ENCODE measurements around the gene ITIH4. TPM values are rescaled to one million over a fixed set of nuclear protein-coding genes. Genes with fewer than 3 reads are reported as not detected.

Gene ITIH4
- total and polyA plus RNA-seq, 2 of the 13 experiments (the other 11 are each of a cell fraction or from before 2014, with no cell fraction given), result 2.7 to 5.3 TPM

DNA sequence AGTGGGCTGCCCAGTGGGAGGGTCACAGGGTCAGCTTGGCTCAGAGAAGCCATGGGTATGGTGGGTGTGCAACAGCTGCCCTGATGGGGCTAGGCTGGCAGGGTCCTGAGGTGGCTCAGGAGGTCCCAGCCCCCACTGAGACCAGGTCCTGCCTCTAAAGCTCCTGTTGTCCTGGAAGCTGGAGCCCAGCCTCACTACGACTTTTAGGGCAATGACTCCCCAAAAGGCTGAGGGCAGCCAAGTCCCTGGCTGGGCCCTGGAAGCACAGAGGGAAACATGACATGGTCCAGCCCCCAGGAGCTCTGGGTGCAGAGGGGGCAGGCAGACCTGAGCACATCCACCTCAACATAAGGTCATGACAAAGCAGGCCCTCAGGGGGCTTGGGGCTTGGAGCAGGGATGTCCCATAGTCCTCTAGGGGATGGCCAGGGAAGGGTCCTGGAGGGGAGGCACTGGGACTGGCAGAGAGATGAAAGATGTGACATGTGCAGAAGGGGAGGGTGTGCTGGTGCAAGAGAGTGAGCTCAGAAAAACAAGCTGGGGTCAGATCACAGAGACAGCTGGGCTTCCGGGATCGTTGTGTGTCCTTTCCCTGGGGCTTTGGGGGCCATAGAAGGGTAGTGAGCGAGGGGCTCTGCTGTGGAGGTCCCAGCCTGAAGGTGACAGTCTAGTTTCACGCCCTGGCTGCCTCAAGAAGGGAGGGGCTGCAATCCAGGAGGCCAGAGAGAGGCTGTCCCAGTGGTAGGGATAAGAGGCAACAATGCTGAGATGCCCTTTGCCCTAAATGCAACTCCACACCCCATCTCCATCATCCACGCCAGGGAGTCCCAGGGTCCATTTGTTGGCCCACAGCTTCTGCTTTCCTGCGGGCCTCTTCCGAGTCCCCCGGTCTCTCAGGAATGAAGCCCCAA lies 36.5 kb downstream of the ITIH4 start (continued):
- TF ChIP-seq SSRP1 (CRISPR knock-in tag; IDR thresholded peaks at IDR 0.05) (no peak), AHR (CRISPR knock-in tag; IDR thresholded peaks at IDR 0.05) (no peak), SP2 (CRISPR knock-in tag; IDR thresholded peaks at IDR 0.05) (no peak), MAZ (IDR thresholded peaks at IDR 0.05; ENCODE audit: borderline replicate concordance, low read depth, low read length) (no peak), MAZ (CRISPR knock-in tag; IDR thresholded peaks at IDR 0.05; ENCODE audit: low read depth) (0 out of 2 replicates have a peak, but pooled peaks have one; percentile 13), ZNF235 (CRISPR knock-in tag; IDR thresholded peaks at IDR 0.05; ENCODE audit: borderline replicate concordance) (no peak), ZFP90 (CRISPR knock-in tag; IDR thresholded peaks at IDR 0.05; ENCODE audit: borderline replicate concordance) (no peak), ZNF451 (CRISPR knock-in tag; IDR thresholded peaks at IDR 0.05) (peak; percentile 6; the same call in 1 of the 2 replicates), ZSCAN30 (CRISPR knock-in tag; IDR thresholded peaks at IDR 0.05) (no peak), ZNF446 (CRISPR knock-in tag; IDR thresholded peaks at IDR 0.05) (no peak), ZSCAN25 (CRISPR knock-in tag; IDR thresholded peaks at IDR 0.05) (no peak), ZHX1 (CRISPR knock-in tag; IDR thresholded peaks at IDR 0.05; ENCODE audit: low read depth) (no peak), ZFX (CRISPR knock-in tag; IDR thresholded peaks at IDR 0.05; ENCODE audit: low read depth) (no peak), MZF1 (CRISPR knock-in tag; IDR thresholded peaks at IDR 0.05; ENCODE audit: borderline replicate concordance) (peak; percentile 81; the same call in 1 of the 2 replicates), ZMYM2 (CRISPR knock-in tag; IDR thresholded peaks at IDR 0.05) (no peak), ZNF878 (CRISPR knock-in tag; IDR thresholded peaks at IDR 0.05) (no peak), ZFP1 (CRISPR knock-in tag; IDR thresholded peaks at IDR 0.05) (0 out of 2 replicates have a peak, but pooled peaks have one; percentile 3), SETDB1 (CRISPR knock-in tag; IDR thresholded peaks at IDR 0.05; ENCODE audit: borderline replicate concordance) (no peak), IKZF4 (CRISPR knock-in tag; IDR thresholded peaks at IDR 0.05; ENCODE audit: borderline replicate concordance, low read depth, not compliant biosample characterization) (peak; percentile 5), ZNF337 (CRISPR knock-in tag; IDR thresholded peaks at IDR 0.05; ENCODE audit: borderline replicate concordance, low read depth) (0 out of 2 replicates have a peak, but pooled peaks have one; percentile 27)
- TF ChIP-seq, protein P1, sequence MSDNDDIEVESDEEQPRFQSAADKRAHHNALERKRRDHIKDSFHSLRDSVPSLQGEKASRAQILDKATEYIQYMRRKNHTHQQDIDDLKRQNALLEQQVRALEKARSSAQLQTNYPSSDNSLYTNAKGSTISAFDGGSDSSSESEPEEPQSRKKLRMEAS (IDR thresholded peaks at IDR 0.05), result no peak; the same call in 1 of the 2 replicates
- TF ChIP-seq, protein P2, sequence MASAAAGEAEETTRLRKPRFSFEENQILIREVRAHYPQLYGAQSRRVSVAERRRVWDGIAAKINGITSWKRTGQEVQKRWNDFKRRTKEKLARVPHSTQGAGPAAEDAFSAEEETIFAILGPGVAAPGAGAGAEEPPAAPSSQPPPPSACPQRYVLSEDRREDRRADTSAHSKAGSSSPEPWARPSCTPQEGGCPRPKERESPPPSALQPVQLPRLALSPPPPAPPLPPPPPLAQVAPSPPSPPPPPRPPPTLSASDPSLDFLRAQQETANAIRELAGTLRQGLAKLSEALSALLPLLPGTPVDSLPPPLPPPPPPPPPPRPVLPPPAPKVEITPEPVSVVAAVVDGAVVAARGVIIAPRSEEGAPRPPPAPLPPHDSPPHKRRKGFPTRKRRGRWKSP (CRISPR knock-in tag; IDR thresholded peaks at IDR 0.05), result 0 out of 2 replicates have a peak, but pooled peaks have one; percentile 55

Measured in HepG2 (cell line).